T-helper 2 cell (primary cell): ENCODE data around the gene NF2.

ENCODE experiments used
- DNase-seq, 5 experiments: peaks; one replicate each; pipeline versions ENCODE4 v3.0.0 to v3.0.0-alpha.2; 2012 to 2022

The NF2 gene

DNA sequence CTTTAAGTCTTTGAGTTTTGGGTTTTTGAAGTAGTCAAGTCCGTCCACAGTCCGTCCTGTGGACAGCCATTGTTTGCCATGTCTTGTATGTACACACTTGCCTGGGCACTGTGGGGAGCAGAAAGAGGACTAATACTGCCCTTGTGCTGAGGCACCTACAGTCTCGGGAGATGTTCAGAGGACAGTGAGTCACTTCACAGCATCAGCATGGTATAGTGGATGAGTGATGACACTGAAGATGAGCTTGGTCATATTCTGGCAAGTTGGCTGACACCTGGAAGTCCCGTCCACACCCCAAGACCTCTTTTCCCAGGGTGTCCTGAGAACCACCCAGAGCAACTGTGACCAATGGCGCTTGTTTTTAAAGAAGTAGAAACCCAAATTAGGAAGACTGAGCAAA, 29.2 kb downstream of the NF2 start:
- no peak for DNase-seq

DNA sequence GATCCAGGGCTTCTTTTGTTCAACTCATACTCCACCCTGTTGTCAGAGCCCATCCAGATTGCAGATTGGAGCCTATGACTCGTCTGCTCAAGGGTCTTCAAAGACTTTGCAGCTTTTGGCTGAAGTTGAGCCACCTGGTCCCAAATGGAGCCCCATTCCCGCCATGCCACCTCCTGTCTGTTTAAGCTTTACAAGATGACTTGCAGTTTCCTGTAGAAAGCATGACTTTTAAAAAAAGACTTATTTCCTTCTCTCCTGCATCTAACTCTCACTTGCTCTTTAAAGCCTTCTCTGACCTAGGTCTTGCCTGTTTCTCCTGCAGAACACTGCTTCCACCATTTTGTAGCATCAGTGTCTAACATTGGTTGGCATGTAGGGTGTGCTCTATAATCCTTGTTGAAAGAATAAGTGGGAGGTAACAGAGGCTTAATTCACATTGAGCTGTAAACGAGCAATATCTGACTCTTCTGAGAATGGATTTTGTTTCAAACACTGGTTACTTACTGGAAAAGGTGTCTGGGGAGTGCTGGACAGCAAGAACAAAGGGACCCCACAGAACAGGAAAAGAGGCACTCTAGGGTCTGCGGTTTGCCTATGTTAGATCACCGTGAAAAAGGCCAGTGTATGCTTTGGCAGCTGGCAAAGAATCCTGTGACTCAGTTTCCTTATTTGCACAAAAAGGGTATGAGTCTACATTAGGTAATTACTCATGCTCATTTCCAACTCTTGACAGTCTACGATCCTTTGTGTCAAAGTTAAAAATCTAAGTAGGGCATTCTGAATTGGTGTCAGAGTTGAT, 30.3 kb downstream of the NF2 start:
- DNase-seq, result no peak

DNA sequence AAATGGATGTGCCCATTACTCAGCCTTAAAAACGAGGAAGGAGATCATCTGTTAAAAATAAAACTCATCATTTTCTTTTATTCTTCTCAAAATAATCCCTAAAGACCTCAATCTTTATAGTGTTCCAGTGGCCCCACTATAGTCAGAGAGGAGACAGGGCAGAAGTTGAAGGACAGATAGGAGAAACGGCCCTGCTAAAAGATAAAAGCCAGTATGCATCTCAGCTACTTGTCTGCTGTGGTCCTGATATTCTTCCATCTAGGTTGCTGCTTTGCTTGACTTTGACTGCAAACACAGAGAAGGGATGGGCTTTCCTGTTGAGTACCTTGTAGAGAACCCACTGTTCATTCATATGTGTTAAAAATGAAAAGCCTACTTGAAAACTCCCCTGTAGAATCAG, 31.4 kb downstream of the NF2 start:
- DNase-seq, result no peak

DNA sequence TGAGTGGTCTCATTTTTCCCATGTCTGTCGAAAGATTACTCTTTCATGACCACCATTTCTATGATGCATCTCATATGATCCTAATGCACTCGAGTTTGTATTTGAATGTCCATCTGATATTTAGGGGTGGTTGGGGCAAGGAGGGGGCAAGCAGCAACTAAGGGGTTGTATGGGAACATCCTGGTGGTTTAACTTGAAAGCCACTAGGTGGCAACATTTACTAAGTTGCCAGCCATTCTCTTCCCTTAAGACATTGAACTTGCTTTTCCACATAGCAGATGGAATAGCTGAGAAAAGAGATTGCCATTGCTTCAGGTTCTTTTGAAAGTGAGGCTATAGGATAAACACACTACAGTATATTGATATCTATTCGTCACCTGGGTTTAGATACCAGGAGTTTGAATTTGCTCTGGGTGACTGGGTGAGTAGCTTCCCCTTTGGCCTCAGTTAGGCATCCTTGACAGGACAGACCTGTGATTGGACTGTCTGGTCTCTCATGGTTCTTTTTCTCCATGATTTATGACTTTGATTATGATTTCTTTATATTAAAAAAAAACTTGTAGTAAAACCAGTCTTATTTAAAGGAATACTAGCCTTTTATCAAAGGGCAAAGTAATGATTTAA, 32.4 kb downstream of the NF2 start:
- peak in 1 of 5 experiments; percentile 58 for DNase-seq

DNA sequence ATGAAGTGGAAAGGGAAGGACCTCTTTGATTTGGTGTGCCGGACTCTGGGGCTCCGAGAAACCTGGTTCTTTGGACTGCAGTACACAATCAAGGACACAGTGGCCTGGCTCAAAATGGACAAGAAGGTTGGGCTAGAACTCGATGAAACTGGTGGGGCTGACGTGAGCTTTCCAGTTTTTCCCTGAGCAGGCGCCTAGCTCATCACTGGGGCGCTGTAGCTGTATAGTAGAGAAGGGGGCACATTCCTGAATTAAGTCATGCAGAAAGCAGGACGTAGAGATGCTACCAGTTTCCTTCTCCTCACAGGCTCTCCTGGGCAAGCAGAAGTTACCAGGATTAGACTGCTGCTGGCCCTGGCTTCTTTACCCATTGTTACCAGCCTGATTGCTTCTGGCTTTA, 33.3 kb downstream of the NF2 start:
- DNase-seq, result no peak

DNA sequence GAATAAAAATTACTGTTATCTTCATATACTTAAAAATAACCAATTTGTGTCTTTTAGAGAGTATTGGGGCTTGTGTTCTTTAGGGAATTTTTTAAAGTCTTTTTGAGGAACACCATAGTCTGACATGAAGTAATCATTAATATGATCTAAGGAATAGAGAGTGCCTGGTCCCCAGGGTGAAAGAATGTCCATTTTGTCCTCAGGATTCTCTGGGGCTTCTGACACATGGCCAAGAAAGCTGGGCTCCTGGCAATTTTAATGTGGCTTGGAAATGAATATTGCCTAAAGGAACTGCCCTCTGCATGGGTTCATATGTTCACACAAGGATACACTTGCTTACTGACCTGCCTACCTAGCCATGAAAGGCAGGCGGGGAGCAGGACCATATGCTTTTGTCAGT, 33.7 kb downstream of the NF2 start:
- no peak for DNase-seq

DNA sequence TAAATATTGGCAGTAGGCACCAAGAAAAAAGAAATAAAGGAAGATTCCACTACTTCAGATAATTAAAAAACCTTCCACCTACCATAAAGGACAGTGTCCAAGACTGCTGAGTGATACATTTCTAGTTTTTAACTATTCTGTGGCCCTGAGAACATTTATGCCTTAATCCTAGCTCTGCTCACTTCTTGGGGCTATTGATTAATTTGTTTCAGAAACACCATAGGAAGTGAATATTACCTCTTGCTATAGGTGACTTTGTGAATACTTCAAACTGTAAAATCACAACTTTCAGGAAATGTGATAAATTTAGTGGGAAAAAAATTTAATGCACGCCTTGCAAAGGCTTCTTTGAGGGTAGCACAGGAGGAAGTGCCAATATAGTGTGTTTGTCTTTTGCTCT, 35.2 kb downstream of the NF2 start:
- no peak for DNase-seq

DNA sequence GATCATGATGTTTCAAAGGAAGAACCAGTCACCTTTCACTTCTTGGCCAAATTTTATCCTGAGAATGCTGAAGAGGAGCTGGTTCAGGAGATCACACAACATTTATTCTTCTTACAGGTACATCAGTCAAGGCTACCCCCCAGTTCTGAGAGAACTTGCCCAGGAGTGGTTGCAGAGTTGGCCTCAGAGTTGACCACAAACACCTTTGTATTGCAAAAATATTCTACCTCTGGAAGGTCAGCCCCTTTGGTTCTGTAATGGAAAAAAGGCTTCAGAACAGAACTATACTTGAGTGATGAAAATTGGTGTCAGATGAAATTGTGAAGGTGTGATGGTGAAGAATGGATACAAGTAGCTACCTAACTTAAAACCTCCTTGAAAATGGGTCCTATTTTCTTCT, 35.7 kb downstream of the NF2 start:
- DNase-seq, result no peak

DNA sequence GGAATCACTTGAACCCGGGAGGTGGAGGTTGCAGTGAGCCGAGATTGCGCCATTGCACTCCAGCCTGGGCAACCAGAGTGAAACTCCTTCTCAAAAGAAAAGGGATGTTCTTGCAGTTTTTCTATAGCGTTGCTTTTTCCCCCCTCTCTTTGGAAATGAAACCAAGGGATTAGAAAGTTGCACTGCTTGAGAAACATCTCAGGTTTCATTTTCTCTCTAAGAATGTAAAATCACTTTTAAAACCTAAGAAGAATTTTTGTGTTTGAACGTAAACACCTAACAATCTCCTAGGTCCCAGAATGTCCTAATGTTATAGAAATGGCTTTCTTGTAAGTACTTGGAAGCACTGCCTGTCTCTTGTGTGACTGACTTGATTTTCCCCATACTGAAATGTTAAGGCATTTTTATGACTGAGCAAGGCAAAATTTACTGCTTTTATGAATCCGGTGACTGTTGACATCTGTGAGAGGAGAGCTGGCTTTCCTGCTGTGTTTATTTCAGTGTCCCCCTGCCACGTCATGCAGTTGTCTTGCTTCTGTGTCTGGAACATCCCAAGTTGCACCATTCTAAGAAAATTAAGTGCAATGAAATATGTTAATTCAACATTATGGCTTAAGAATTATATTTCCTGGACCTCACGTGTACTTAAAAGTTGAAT, 37.7 kb downstream of the NF2 start:
- DNase-seq, result peak in 1 of 5 experiments; percentile 18

DNA sequence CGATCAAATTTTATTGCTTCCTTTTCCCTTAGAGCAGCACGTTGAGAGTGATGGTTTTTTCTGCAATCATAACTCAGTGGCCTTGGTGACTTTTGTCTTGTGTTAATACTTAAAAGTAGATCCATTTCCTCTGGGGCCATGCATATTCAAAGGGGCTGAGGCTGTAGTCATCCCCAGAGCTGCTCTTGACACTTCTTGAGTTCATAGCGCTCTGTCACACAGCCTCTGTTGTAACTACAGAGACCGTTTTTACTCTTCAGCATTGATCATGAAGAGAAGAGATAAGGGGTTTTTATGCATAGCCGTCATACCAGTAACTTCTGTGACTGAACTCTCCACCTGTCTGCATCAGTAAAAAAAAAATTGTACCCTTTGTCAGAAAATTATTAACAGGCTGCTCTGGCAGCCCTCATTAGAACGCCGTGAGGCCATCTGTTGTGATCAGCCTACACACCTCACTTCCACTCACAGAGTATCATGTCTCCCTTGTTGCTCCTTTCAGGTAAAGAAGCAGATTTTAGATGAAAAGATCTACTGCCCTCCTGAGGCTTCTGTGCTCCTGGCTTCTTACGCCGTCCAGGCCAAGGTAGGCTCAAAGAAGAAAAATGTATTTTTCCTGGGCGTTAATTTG, 38.4 kb downstream of the NF2 start:
- peak in 1 of 5 experiments; percentile 76 for DNase-seq

DNA sequence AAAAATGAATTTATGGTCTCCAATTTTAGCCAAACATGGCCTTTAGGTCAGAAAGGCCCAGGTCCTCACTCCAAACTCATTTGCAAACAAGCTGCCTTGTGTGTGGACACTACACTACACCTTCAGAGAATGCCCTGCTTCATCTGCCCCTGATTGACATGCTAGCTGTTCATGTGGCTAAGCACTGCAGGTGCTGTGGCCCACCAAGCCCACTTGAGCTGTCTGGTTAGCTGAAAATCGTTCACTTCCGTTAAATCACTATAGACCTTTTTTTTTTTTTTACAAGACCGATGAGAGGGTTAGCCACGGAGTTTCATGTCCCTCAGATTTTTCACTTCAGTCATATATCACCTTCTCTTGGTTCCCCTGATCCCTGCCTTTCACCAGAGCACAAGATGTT, 39.3 kb downstream of the NF2 start:
- peak in 1 of 5 experiments; percentile 65 for DNase-seq

DNA sequence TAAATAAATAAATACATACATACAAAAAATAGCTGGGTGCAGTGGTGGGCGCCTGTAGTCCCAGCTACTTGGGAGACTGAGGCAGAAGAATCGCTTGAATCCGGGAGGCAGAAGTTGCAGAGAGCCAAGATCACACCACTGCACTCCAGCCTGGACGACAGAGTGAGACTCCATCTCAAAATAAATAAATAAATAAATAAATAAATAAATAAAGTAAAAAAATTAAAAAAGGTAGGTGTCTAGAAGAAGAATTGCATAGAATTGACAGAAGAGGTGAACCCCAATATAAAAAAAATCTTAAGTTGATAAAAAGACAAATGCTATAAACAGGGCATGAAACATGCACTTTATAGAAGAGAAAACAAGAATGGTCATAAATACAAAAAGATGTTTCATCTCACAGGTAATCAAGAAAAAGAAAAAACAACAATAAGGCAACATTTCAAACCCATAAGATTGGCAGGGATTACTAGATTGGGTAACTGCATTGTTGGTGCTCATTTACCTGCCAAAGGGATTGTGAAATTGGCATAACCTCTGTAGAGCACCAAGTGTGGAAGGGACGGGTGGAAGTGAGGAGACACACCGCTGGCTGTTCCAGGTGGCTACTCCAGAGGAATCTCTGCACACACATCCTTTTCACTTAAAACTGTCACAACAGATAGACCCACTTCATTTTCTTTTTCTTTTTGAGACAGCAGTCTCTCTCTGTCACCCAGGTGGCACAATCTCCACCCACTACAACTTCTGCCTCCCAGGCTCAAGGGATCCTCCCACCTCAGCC, 44.7 kb downstream of the NF2 start:
- DNase-seq, result no peak

DNA sequence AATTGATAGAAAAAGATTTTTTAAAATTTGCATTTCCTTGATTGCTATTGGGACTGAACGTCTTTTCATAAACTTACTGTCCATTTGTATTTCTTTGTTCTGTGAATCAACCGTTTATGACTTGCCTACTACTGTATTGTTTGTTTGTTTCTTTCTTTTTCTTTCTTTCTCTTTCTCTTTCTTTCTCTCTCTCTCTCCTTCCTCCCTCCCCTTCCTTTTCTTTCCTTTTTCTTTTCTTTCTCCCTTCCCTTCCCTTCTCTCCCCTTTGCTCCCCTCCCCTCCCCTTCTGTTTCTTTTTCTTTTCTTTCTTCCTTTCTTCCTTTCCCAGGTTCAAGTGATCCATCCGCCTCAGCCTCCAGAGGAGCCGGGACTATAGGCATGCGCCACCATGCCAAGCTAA, 46.9 kb downstream of the NF2 start:
- DNase-seq, result no peak

DNA sequence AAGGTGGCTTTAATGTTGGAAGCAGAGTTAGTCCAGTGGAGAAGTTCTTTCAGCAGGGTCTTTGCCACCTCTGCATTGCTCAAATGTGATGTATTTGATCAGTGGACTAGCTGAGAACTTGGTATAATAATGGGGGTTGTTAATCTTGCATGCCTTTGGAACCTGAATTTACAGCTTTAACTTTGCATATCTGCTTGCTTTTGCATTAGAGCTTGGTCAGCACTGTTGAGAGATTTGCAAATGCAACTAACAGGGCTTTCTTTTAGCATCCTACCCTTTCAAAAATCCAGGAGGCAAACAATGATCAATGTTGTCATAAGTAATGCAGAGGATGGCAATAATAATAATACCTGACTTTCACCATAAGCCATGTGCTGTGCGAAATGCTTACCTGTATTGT, 48.2 kb downstream of the NF2 start:
- DNase-seq, result no peak

DNA sequence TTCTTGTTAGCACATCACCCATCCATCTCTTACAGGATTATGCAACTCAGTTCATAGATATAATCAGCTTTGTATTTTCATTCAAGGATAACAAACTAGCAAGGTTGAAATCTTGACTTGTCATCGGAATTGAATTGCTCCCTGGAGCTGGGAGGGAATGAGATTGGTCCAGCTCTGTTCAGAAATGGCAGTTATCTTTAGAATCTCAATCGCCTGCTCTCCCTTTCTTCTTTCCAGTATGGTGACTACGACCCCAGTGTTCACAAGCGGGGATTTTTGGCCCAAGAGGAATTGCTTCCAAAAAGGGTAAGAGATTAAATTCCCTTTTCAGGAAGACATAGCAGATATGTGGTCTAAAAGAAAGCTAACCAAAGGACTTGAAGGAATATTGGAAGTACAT, 51.0 kb downstream of the NF2 start:
- no peak for DNase-seq

DNA sequence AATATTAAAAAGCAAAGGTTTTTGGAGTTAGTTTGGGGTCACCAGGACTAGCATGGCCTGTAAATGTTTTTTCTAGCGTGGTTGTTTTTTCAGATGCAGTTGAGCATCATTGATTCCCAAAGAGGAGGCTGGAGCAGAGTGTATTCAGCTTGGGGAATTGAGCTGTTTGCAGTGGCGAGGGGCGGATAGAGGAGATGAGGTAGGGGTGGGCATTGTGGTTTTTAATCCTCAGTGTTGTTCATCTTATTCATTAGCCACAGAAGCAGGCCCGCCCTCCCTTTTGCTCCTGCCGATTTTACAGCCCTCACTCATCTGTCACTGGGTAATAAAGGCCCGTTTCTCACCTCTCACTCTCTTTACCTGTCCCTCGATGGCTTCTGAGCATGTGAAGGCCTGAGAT, 51.4 kb downstream of the NF2 start:
- no peak for DNase-seq

DNA sequence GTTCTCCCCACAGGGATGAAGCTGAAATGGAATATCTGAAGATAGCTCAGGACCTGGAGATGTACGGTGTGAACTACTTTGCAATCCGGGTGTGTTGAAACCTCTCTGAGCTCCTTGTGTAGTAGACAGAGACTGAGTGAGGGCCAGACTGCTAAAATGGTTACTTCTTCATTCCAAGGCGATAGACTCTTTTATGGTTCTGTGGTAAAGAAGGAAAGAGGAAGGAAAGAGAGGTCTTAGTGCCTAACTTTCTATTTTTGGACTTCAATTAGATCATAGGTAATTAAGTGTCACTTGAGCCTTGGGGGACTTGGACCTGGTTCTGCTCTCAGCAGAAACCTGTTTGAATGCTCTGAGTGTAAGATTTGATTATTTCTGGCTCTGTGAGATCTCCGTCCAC, 54.7 kb downstream of the NF2 start:
- DNase-seq, result no peak

DNA sequence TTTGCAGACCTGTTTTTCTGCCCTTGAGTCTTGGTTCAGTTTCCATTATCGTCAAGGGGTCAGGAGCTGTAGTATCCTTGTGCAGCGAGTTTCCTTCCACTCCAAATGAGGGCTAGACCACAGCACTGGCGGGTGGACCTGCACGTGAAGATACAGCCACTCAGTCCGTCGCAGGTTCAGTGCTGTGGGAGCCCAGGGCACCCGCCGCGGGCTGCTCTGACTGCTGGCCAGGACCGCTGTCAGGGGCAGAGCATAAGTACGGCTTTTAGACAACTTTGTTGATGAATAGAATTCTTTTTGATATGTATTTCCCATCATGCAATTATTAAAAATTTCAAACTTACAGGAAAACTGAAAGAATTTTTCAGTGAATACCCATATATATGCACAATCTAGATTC, 56.6 kb downstream of the NF2 start:
- DNase-seq, result no peak

DNA sequence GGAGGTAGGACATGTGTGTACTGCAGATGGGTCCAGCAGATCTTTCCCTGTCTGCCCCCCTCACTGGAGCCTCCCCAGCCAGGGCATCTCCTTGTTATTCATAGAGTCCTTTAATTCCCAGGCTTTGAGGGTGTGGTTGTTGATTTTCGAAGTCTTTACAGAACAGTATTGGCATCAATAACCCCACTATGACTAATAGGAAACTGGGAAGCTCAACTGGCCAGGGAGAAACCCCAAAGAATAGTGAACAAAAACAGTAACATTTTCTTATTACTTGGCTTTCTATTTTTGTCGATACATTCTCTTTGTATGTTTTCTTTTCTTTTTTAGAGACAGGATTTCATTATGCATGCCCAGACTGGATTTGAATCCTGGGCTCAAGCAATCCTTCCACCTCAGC, 57.9 kb downstream of the NF2 start:
- no peak for DNase-seq

DNA sequence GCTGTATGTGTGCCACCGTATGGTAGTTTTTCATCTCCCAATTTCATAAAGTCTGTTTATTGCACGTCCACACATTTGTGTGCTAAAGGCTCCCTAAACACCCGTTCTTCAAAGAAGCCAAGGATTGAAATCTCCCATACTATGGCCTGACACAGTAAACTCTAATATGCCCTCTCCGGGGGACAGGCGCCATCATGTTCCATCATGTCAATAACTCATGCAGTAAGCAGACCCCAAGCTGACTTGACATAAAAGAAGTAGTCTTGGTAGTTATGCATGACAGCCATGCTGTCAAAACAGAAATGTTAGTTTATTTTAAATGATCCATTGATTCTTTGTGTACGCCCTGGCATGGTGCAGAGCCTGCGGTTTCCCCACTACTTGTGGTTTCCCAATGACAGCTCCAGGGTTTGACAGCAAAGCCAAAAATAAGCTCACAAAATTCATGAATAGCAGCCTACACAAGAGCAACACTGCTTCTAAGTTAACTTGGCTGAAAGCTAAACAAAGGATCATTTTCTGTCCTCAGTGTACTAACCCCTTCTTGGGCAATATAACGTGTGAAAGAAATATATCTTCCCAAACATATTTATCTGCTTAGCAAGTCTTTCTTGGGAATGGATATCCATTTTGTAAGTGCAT, 59.9 kb downstream of the NF2 start:
- DNase-seq, result no peak

DNA sequence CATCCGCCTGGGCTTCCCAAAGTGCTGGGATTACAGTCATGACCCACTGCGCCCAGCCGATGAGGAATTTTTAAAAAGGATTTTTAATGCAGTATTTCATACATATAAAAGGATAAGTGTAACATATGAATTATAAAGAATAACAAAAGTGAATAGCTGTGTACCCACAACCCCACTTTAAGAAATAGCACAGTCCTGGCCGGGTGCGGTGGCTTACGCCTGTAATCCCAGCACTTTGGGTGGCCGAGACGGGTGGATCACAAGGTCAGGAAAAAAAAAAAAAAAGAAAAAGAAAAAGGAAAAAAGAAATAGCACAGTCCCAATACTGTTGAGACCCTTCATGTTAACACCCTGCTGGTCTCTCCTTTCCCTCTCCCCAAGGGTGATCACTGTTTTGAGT, 62.1 kb downstream of the NF2 start:
- no peak for DNase-seq

DNA sequence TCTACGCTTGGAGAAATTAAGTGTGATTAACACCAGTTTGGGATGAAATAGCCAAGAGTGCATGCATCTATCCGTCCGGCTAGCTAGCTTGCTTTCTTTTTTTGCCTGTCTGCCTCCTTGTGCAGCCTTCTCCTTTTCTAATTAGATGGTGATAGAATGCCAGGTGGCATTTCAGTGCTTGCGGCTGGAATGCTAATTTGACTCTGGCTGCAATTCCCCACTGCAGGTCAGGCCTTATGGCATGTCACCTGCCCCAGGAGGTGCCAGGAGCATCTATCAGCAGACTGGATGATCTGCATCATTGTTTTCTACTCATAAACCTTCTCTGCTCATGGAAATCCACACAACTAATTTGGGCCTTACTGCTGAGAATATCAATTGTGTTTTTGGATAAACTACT, 65.2 kb downstream of the NF2 start:
- DNase-seq, result no peak
